Ishikawa (cell line): ENCODE data around the gene TEN1.

Source experiments
- CEBPB ChIP-seq: IDR thresholded peaks from 2 replicates; pipeline ENCODE4 v1.6.1; 2012
- YY1 ChIP-seq: IDR thresholded peaks from 2 replicates; pipeline ENCODE4 v1.6.1; 2012; ENCODE audit warnings: low read depth
- ZBTB7A ChIP-seq: IDR thresholded peaks from 2 replicates; pipeline ENCODE4 v1.6.1; 2012; ENCODE audit warnings: low read depth
- TF ChIP-seq, protein P1 (sequence below): IDR thresholded peaks from 2 replicates; pipeline ENCODE4 v1.6.1; 2012; ENCODE audit warnings: low read depth, mild to moderate bottlenecking

DNA sequence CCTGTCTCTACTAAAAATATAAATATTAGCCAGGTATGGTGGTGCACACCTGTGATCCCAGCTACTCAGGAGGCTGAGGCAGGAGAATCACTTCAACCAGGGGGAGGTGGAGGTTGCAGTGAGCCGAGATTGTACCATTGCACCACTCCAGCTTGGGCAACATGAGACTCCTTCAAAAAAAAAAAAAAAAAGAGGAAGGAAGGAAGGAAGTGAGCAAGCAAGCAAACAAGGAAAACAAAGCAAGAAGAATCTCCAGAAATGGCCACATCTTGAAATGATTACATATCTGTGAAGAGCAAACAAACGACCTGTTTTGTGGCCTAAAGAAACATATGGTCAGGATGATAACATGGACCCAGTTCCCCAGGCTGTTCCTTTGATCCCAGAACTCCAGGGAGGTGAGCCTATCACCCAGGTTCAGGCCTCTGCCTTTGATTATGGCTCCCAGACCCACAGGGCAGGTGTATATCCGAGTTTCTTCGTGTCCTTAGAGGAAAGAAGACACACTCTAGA is 9.0 kb upstream of the TEN1 start:
- TF ChIP-seq ZBTB7A (no peak), YY1 (no peak), CEBPB (no peak)
- TF ChIP-seq, protein P1, sequence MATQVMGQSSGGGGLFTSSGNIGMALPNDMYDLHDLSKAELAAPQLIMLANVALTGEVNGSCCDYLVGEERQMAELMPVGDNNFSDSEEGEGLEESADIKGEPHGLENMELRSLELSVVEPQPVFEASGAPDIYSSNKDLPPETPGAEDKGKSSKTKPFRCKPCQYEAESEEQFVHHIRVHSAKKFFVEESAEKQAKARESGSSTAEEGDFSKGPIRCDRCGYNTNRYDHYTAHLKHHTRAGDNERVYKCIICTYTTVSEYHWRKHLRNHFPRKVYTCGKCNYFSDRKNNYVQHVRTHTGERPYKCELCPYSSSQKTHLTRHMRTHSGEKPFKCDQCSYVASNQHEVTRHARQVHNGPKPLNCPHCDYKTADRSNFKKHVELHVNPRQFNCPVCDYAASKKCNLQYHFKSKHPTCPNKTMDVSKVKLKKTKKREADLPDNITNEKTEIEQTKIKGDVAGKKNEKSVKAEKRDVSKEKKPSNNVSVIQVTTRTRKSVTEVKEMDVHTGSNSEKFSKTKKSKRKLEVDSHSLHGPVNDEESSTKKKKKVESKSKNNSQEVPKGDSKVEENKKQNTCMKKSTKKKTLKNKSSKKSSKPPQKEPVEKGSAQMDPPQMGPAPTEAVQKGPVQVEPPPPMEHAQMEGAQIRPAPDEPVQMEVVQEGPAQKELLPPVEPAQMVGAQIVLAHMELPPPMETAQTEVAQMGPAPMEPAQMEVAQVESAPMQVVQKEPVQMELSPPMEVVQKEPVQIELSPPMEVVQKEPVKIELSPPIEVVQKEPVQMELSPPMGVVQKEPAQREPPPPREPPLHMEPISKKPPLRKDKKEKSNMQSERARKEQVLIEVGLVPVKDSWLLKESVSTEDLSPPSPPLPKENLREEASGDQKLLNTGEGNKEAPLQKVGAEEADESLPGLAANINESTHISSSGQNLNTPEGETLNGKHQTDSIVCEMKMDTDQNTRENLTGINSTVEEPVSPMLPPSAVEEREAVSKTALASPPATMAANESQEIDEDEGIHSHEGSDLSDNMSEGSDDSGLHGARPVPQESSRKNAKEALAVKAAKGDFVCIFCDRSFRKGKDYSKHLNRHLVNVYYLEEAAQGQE, result no peak
